ENCODE data around the gene PAGE4. TPM values are rescaled to one million over a fixed set of nuclear protein-coding genes. Genes with fewer than 3 reads are reported as not detected.

Gene PAGE4
- total RNA-seq, 2 donors from 2014 or later: not detected

GRCh38 chrX:49878834-49879655, 49.9 kb downstream of the PAGE4 start, which contains the start of gene USP27X:
USP27X (plus strand) TSS chrX:49879484; CDS start chrX:49880308, 824 bp downstream.
- Mint-ChIP-seq H3K27me3 (ENCODE audit: low read depth) (peaks cover 13% of the 10 kb centered on the region), H3K4me3 (peak within 1 kb of the TSS; percentile 76 to 83), H3K36me3 (ENCODE audit: insufficient read depth in 2 of 2) (no peaks in the 10 kb centered on the region), H3K9me3 (no peaks in the 10 kb centered on the region), H3K27ac (peak within 1 kb of the TSS; percentile 38), H3K4me1 (ENCODE audit: low read depth) (peaks cover 23% of the 10 kb centered on the region)
- ATAC-seq (replicated peaks in 1 of 2): peak; percentile 90 to 91
- peak; percentile 76 to 82 for DNase-seq

- Mint-ChIP-seq H3K27ac (no peak overlapping the region), H3K27me3 (ENCODE audit: low read depth) (peaks cover 13% of the 10 kb centered on the region), H3K4me1 (ENCODE audit: low read depth) (peaks cover 23% of the 10 kb centered on the region), H3K36me3 (ENCODE audit: insufficient read depth in 2 of 2) (no peaks in the 10 kb centered on the region), H3K9me3 (no peaks in the 10 kb centered on the region), H3K4me3 (peak overlapping the region; percentile 76 to 83)
- ATAC-seq (replicated peaks in 1 of 2) (peak in 1 of 2 donors; percentile 22), DNase-seq (no peak)
Measured at GRCh38 chrX:49879656-49880277, 50.7 kb downstream of the PAGE4 start.

DNA sequence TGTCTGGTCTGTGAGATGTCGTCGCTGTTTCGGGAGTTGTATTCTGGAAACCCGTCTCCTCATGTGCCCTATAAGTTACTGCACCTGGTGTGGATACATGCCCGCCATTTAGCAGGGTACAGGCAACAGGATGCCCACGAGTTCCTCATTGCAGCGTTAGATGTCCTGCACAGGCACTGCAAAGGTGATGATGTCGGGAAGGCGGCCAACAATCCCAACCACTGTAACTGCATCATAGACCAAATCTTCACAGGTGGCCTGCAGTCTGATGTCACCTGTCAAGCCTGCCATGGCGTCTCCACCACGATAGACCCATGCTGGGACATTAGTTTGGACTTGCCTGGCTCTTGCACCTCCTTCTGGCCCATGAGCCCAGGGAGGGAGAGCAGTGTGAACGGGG, 51.6 kb downstream of the PAGE4 start:
- DNase-seq (no peak), ATAC-seq (replicated peaks in 1 of 2) (no peak)
- Mint-ChIP-seq H3K27me3 (ENCODE audit: low read depth) (peaks cover 5% of the 10 kb centered on the region), H3K9me3 (no peaks in the 10 kb centered on the region), H3K4me1 (ENCODE audit: low read depth) (peaks cover 19% of the 10 kb centered on the region), H3K4me3 (peak overlapping the region in 1 of 2 donors; percentile 80), H3K36me3 (ENCODE audit: insufficient read depth in 2 of 2) (no peaks in the 10 kb centered on the region), H3K27ac (no peak overlapping the region)

Other genes with a start within 250 kb of the PAGE4 start
- not detected for gene GAGE12H, start 249.4 kb upstream of the PAGE4 start, total RNA-seq
- gene GAGE2A, start 239.8 kb upstream of the PAGE4 start, total RNA-seq: not detected
- gene GAGE1, start 230.3 kb upstream of the PAGE4 start, total RNA-seq: not detected
- not detected for gene PAGE1, start 133.3 kb upstream of the PAGE4 start, total RNA-seq
- 1 to 10 TPM; 1.9 to 2.1 TPM for gene USP27X, start 50.2 kb downstream of the PAGE4 start, total RNA-seq
- gene CLCN5, start 93.3 kb downstream of the PAGE4 start, total RNA-seq: 1 to 10 TPM; 4.2 to 4.3 TPM